ENCODE results near the gene CDH22.

Gene CDH22

GRCh38 chr20:46299078-46299477 lies 9.2 kb downstream of the CDH22 start:
- CTCF ChIA-PET: no interaction called here

GRCh38 chr20:46298374-46298773 lies 9.9 kb downstream of the CDH22 start:
- ChIA-PET POLR2A (no interaction called here), CTCF (no interaction called here)

More at GRCh38 chr20:46299078-46299477, 9.2 kb downstream of the CDH22 start:
- no peak for DNase-seq (ENCODE audit: extremely low spot score)
- TF ChIP-seq ZNF384 (IDR thresholded peaks at IDR 0.05) (no peak), HDGF (IDR thresholded peaks at IDR 0.05; ENCODE audit: borderline replicate concordance) (no peak), PKNOX1 (IDR thresholded peaks at IDR 0.05) (no peak), FOXA1 (IDR thresholded peaks at IDR 0.05) (no peak), SP1 (IDR thresholded peaks at IDR 0.05) (no peak), L3MBTL2 (conservative IDR thresholded peaks at IDR 0.05) (no peak), FOXK2 (IDR thresholded peaks at IDR 0.05) (no peak), FOXM1 (IDR thresholded peaks at IDR 0.05; ENCODE audit: borderline replicate concordance) (no peak), LEF1 (IDR thresholded peaks at IDR 0.05; ENCODE audit: borderline replicate concordance) (no peak), CTBP1 (IDR thresholded peaks at IDR 0.05; ENCODE audit: borderline replicate concordance) (no peak), TARDBP (IDR thresholded peaks at IDR 0.05) (no peak), NFRKB (IDR thresholded peaks at IDR 0.05) (no peak), ELF4 (IDR thresholded peaks at IDR 0.05) (no peak), ARNT (IDR thresholded peaks at IDR 0.05) (no peak), BHLHE40 (IDR thresholded peaks at IDR 0.05; ENCODE audit: borderline replicate concordance) (no peak)
- POLR2A ChIA-PET: no interaction called here

GRCh38 chr20:46296526-46297250 lies 11.6 kb downstream of the CDH22 start:
- TF ChIP-seq TARDBP (IDR thresholded peaks at IDR 0.05) (no peak), FOXM1 (IDR thresholded peaks at IDR 0.05; ENCODE audit: borderline replicate concordance) (no peak), BHLHE40 (IDR thresholded peaks at IDR 0.05; ENCODE audit: borderline replicate concordance) (no peak), SUZ12 (IDR thresholded peaks at IDR 0.05) (no peak), ARNT (IDR thresholded peaks at IDR 0.05) (no peak), FOXK2 (IDR thresholded peaks at IDR 0.05) (no peak)
- CTCF ChIA-PET: no interaction called here
- DNase-seq (ENCODE audit: extremely low spot score): no peak
- POLR2A ChIA-PET: no interaction called here

More at GRCh38 chr20:46298374-46298773, 9.9 kb downstream of the CDH22 start:
- no peak for TF ChIP-seq PKNOX1 (IDR thresholded peaks at IDR 0.05)
- TF ChIP-seq CTBP1 (IDR thresholded peaks at IDR 0.05; ENCODE audit: borderline replicate concordance): no peak
- no peak for TF ChIP-seq ELF4 (IDR thresholded peaks at IDR 0.05)
- TF ChIP-seq FOXM1 (IDR thresholded peaks at IDR 0.05; ENCODE audit: borderline replicate concordance): no peak
- TF ChIP-seq LEF1 (IDR thresholded peaks at IDR 0.05; ENCODE audit: borderline replicate concordance): no peak
- no peak for TF ChIP-seq TARDBP (IDR thresholded peaks at IDR 0.05)
- no peak for TF ChIP-seq NFRKB (IDR thresholded peaks at IDR 0.05)
- TF ChIP-seq SUZ12 (IDR thresholded peaks at IDR 0.05): no peak
- TF ChIP-seq ZNF384 (IDR thresholded peaks at IDR 0.05): no peak
- TF ChIP-seq L3MBTL2 (conservative IDR thresholded peaks at IDR 0.05): no peak
- no peak for TF ChIP-seq ARNT (IDR thresholded peaks at IDR 0.05)
- TF ChIP-seq FOXK2 (IDR thresholded peaks at IDR 0.05): no peak
- TF ChIP-seq FOXA1 (IDR thresholded peaks at IDR 0.05): no peak
- TF ChIP-seq HDGF (IDR thresholded peaks at IDR 0.05; ENCODE audit: borderline replicate concordance): no peak
- TF ChIP-seq SP1 (IDR thresholded peaks at IDR 0.05): no peak
- no peak for TF ChIP-seq BHLHE40 (IDR thresholded peaks at IDR 0.05; ENCODE audit: borderline replicate concordance)
- no peak for DNase-seq (ENCODE audit: extremely low spot score)

- peak; percentile 47 for DNase-seq (ENCODE audit: extremely low spot score)
- no peak for TF ChIP-seq FOXM1 (IDR thresholded peaks at IDR 0.05; ENCODE audit: borderline replicate concordance)
- TF ChIP-seq SUZ12 (IDR thresholded peaks at IDR 0.05): no peak
- CTCF ChIA-PET: interaction anchor here (1.4 kb wide), 1 partner anchor 14 kb away, joined by 5 read pairs; no protein-coding TSS in a partner anchor
- POLR2A ChIA-PET: no interaction called here
Observed at GRCh38 chr20:46293084-46293483, 15.2 kb downstream of the CDH22 start.

- DNase-seq (ENCODE audit: extremely low spot score): no peak
- TF ChIP-seq ARNT (IDR thresholded peaks at IDR 0.05) (no peak), ZNF384 (IDR thresholded peaks at IDR 0.05) (no peak), SP1 (IDR thresholded peaks at IDR 0.05) (no peak), LEF1 (IDR thresholded peaks at IDR 0.05; ENCODE audit: borderline replicate concordance) (no peak), FOXM1 (IDR thresholded peaks at IDR 0.05; ENCODE audit: borderline replicate concordance) (no peak), CTBP1 (IDR thresholded peaks at IDR 0.05; ENCODE audit: borderline replicate concordance) (no peak), FOXK2 (IDR thresholded peaks at IDR 0.05) (no peak), PKNOX1 (IDR thresholded peaks at IDR 0.05) (no peak), TARDBP (IDR thresholded peaks at IDR 0.05) (no peak), BHLHE40 (IDR thresholded peaks at IDR 0.05; ENCODE audit: borderline replicate concordance) (no peak), L3MBTL2 (conservative IDR thresholded peaks at IDR 0.05) (no peak), SUZ12 (IDR thresholded peaks at IDR 0.05) (no peak), ELF4 (IDR thresholded peaks at IDR 0.05) (no peak), FOXA1 (IDR thresholded peaks at IDR 0.05) (no peak), NFRKB (IDR thresholded peaks at IDR 0.05) (no peak), HDGF (IDR thresholded peaks at IDR 0.05; ENCODE audit: borderline replicate concordance) (no peak)
- ChIA-PET CTCF (no interaction called here), POLR2A (no interaction called here)
Observed at GRCh38 chr20:46291401-46291800, 16.9 kb downstream of the CDH22 start.

GRCh38 chr20:46289432-46289831 lies 18.9 kb downstream of the CDH22 start:
- DNase-seq (ENCODE audit: extremely low spot score): no peak
- TF ChIP-seq ARNT (IDR thresholded peaks at IDR 0.05) (no peak), LEF1 (IDR thresholded peaks at IDR 0.05; ENCODE audit: borderline replicate concordance) (no peak), FOXK2 (IDR thresholded peaks at IDR 0.05) (no peak), BHLHE40 (IDR thresholded peaks at IDR 0.05; ENCODE audit: borderline replicate concordance) (no peak), ELF4 (IDR thresholded peaks at IDR 0.05) (no peak), ZNF384 (IDR thresholded peaks at IDR 0.05) (no peak), L3MBTL2 (conservative IDR thresholded peaks at IDR 0.05) (no peak), FOXM1 (IDR thresholded peaks at IDR 0.05; ENCODE audit: borderline replicate concordance) (no peak), SP1 (IDR thresholded peaks at IDR 0.05) (no peak), TARDBP (IDR thresholded peaks at IDR 0.05) (no peak), CTBP1 (IDR thresholded peaks at IDR 0.05; ENCODE audit: borderline replicate concordance) (no peak), NFRKB (IDR thresholded peaks at IDR 0.05) (no peak), FOXA1 (IDR thresholded peaks at IDR 0.05) (no peak), PKNOX1 (IDR thresholded peaks at IDR 0.05) (no peak), HDGF (IDR thresholded peaks at IDR 0.05; ENCODE audit: borderline replicate concordance) (no peak)
- ChIA-PET CTCF (interaction anchor here (0.7 kb wide), 1 partner anchor 393 kb away, joined by 3 read pairs; no protein-coding TSS in a partner anchor), POLR2A (no interaction called here)
